Inflammatory macrophage treated with lipopolysaccharide for 4 hours (primary cell): Measurements from ENCODE around the gene SORCS2.

Experiments
- DNase-seq: peaks from one replicate; pipeline ENCODE4 v3.0.0-alpha.2; 2020

Gene SORCS2

DNA sequence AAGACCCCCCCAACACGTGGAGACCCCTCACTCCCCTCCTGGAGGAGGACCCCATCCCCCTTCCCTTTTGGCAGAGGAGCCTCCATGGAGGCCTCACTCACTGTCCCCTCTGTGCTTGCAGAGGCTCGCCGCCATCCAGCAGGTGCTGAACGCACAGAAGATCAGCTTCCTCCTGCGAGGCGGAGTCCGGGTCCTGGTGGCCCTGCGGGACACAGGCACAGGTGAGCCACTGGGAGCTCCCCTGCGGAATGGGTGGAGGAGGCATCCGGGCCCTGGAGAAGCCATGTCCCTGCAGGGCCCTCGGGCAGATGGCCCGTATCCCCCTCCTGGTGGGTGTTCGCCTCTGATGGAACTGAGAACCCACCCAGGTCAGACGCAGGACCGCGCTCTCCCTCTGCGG, 540.9 kb downstream of the SORCS2 start:
- DNase-seq, result no peak

DNA sequence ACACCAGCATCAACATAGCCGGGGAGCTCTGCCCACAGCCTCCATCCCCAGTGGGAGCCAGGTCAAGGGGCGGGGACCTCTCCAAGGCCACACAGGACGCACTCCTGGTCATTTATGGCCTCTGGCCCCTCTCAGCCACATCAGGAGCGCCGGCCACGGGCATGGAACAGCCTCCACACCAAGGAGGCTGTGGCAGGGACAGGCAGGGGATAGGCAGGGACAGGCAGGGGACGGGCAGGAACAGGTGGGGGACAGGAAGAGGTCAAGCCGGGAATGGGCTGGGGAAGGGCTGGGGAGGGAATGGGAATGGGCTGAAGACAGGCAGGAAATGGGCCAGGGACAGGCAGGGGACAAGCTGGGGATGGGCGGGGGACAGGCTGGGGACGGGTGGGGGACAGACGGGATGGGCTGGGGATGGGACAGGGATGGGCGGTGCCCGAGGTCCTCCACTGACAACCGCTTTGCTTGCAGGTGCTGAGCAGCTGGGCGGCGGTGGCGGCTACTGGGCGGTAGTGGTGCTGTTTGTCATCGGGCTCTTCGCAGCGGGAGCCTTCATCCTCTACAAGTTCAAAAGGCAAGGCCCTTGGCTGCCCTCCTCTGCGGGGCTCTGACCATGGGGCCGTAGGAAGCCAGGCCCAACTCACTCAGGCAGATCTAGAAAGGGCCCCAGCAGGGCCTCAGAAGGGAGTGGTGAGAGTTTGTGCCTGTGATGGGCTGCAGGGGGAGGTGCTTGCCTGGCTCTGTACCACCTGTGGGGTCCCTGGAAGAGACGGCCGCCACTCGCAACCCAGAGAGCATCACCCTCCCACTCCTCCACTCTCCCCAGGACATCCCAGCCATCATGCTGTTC, 541.7 kb downstream of the SORCS2 start:
- DNase-seq, result no peak

DNA sequence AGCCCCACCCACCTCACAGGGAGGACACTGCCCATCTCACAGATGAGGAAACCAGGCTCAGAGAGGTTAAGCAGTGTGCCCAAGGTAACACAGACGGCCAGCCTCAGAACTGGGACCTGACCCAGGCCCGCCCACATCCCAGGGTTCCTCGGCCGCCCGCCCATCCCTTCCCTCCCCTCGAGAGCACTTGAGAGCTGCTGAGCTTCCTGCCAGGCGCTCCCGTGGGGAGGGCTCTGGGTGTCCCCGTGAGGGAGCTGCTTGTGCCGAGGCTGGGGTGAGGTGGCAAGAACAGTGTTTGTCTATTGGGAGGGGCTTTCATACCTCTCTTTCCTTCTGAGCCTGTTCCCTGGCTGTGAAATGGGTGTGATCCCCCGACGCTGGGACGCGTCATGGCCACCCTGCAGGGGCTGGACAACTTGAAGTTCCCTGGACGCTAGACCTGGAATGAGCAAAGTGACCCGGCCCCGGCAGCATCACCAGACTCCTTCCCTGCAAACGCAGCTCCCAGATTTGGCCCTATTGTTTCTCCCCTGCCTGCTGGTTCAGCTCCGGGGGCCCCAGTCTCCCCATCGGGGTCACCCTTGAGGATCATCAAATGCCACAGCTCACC, 542.4 kb downstream of the SORCS2 start:
- no peak for DNase-seq

DNA sequence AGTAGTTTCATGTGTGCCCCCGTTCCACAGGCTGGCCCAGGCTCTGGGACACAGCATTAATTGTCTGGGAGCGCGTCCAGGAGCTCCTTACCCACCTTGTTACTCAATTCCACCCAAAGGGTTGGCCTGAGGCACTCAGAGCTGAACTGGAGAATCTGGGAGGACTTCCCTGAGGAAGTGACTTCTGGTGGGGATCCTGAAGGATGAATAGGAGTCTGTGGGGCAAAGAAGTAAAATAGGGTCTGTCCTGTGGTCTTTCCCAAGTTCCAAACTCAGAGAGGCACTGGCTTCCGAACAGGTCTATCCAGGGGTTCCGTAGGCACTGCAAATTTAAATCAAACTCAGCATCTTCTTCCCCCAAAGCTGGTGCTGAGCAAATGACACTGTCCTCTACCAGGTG, 543.1 kb downstream of the SORCS2 start:
- DNase-seq, result no peak

DNA sequence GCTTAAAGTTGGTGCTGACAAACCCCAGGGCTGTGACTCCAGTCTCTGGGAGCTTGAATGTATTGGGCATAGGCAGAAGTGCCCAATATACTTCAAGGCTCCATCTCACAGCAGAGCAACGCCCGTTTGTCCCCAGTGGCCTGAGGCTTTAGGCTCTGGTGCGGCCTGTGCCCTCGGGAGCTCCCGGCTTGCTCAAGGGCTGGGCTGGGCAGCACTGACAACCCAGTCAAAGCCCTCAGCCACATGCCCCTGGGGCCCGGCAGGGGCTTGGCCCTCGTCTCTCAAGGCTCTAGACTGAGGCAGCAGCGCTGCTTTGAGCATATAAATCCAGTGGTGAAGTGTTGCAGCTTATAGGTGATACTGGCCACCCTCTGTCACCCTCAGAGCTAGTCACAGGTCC, 543.6 kb downstream of the SORCS2 start:
- DNase-seq, result no peak

DNA sequence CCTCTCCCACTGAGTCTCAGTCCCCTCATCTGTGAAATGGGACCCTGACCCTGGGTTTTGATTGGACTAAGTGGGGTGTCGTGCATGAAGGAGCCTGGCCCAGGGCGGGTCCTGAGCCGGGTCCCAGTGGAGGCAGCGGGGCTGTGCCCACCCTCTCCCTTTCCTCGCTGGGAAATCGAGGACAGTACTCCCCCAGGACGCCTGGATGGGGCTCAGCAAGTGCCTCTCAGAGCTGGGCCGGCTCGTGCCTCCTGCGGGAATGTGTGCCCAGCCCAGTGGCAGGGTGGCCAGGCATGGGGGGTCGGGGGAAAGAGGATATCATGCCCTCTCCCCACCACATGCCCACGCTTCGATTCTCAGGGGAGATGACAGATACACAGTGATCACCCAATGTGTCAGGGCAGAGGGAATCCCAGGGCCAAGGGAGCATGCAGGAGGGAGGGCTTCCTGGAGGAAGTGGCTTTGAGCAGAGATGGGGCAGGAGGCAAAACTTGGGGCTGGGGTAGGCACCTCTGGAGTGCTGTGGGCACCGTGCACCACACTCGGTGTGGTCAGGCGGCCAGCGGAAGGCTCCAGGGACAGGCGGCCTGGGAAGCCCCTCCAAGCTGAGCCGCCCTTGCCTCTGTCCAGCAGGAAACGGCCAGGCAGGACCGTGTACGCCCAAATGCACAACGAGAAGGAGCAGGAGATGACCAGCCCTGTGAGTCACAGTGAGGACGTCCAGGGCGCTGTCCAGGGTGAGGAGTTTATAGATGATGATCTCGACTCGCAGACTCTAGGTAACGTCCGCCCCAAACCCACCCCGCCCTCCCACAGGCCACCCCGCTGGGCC, 544.3 kb downstream of the SORCS2 start:
- no peak for DNase-seq

DNA sequence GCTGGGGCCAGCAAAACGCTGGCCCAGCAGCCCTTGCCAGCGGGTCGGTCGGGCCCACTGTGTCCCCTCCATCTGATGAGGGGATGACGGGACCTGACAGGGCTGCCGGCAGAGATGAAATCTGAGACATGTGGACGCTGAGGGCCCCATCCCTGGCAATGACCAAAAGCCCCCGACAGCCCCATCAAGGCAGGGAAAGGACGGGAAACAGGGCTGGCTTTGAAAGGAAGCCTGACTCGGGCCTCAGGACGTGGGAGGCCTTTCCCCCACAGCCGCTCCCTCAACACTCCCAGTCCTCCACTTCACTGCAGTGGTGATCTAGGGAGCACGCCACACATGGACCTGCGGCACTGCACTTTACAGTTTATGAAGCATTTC, 544.9 kb downstream of the SORCS2 start:
- DNase-seq, result no peak

DNA sequence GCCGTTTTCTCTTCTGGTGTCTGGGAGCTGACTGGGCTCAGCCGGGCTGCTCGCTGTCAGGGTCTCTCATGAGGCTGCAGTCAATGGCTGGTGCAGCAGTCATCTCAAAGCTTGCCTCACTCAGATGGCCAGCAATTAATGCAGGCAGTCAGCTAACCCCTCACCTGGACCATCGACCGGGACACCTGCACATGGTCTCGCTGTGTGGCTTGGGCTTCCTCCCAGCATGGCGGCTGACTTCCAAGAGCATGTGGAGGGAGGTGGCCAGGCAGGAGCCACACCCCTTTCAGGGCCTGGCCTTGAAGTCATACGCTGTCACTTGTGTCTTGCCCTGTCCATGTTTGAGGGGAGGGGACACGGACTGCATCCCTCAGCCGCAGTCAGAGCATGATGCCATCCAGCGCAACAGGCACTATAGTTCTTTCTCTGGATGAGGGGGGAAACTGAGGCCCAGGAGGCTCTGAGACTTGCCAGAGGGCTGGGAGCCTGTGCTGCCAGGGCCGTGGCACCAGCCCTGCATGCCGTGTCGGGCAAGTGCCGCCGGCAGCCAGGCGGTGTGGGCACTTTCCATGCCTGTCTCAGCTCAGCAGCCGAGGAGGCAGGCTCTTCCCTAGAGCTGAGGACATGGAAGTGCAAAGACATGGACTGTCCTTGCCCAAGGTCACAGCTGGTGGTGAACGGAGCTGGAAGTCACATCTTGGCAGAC, 545.6 kb downstream of the SORCS2 start:
- no peak for DNase-seq

DNA sequence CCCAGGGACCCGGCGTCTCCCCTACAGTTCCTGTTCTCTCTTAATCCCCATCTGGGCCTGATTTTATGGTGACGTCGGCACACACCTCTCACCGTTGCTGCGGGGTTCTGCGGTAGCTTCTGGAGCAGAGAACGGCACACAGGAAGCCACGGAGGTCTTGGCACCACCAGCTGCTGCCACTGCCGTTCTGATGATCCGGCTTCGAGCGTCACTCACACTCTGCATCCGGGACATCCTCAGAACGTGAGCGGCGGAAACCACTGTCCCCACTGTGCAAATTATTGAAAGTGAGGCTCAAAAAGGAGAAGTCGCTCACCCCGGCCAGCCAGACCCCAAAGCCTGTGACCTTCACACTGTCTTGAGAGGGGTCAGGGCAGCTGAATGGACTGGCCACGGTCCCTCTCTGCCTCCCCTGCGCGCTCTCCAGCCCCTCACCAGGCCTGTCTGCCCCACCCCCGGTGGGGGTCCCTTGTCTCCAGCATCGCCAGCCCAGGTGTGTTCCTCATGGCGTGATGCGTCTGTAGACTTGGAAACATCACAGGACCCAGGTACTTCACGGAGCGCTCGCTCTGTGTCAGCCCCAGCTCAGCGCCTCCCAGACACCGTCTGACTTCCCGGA, 546.2 kb downstream of the SORCS2 start:
- no peak for DNase-seq

DNA sequence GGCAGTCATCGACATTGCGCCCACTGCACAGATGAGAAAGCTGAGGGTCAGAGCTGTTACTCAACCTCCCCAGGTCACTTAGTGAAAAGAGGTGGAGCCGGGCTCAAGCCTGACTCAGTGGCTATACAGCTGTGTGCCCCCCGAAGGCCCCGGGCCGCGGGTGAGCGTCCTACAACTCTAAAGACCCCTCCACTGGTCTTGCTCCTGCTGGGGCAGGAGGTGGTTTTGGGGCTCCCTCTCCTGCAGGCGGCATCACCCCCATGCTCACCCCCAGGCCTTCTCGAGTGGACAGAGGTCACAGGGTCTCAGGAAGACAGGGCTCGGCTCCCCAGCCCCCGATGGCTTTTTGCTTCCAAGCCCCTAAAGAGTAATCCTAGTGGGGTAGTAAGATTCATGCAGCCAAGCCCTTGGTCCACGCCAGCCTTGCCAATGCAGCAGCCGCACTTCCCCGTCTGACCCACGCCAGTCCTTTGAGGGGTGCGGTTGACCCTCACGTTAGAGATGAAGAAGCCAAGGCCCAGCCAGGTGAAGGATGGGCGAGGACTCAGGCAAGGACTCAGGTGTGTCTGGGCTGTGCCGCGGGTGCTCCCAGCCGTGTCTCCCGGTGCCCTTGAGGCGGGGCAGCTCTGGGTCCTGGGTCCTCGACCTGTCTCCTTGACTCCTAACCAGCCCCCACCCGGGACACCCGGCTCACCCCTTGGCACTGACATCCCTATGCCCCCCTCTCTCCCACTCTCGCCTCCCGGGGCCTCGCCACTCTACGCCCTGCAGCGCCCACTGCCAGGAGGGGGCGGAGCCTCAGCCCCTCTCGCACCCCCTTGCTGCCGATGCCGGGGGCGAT, 547.0 kb downstream of the SORCS2 start:
- DNase-seq, result no peak

DNA sequence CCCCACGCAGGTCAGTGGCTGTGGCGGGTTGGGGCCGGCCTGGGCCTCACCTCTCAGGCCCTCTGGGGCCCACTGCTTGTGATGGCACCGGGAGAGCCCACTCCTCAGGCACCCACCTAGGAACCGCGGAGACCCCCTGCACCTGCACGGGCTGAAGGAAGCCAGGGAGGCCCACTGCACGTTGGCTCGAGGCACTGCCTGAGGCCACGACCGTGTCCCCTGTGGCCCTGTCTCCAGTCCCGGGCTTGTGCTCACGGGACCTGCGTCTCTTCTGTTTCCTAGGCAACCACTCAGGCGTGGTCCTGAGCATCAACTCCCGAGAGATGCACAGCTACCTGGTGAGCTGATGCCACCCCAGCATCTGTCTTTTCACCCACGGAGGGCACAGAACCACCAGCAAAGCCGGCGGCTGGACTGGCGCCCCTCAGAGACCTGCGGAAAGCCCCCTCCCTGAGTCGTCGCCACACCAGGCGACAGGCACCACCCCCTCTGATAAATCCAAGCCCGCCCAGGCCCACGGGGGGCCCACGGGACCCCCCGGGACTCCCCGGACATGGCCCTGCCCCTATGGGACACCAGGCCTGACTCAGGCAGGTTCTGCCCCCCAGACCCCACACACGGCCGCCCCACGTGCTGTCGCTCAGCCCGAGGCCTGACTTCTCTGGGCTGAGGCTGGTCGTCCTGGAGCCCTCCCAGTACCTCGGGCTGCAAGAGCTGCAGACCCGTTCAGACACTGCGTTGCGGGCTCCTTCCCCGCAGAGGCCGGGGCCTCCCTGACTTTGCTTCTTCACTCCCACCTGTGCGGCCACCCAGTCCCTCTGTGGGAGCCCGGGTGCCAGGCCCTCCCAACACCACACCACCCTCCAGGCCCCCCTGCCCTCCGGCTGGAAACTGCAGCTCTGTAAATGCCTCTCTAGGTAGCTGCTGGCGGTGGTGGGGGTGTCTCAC, 547.9 kb downstream of the SORCS2 start:
- no peak for DNase-seq

DNA sequence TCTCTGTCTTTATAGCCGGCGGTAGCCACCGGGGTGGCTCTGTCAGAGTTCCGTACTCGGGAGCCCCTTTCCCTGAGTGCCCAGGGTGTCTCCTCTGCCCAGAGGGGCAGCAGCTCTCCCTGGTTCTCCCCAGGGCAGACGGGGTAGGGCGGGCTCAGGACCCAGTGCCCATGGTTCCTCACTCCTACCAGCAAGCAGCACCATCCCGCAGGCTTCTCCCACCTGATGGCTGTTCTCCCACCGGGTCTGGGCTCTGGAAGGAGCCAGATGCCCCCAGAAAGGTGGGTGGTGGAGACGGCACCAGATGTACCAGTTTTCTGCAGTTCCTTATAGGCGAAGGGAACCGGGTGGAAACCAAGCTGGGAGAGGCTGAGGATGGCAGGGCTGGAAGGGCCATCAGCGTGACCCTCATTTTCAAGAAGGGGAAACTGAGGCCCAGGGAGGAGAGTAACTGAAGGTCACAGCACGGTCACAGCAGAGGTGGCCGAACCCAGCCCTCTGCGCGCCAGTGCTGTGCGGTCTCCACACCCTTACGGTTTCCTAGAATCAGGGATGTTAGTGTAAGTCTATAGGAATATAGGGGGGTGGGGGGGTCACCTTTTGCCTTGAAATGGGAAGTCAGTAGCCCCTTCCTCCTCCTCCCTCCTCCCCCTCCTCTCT, 548.7 kb downstream of the SORCS2 start:
- no peak for DNase-seq

DNA sequence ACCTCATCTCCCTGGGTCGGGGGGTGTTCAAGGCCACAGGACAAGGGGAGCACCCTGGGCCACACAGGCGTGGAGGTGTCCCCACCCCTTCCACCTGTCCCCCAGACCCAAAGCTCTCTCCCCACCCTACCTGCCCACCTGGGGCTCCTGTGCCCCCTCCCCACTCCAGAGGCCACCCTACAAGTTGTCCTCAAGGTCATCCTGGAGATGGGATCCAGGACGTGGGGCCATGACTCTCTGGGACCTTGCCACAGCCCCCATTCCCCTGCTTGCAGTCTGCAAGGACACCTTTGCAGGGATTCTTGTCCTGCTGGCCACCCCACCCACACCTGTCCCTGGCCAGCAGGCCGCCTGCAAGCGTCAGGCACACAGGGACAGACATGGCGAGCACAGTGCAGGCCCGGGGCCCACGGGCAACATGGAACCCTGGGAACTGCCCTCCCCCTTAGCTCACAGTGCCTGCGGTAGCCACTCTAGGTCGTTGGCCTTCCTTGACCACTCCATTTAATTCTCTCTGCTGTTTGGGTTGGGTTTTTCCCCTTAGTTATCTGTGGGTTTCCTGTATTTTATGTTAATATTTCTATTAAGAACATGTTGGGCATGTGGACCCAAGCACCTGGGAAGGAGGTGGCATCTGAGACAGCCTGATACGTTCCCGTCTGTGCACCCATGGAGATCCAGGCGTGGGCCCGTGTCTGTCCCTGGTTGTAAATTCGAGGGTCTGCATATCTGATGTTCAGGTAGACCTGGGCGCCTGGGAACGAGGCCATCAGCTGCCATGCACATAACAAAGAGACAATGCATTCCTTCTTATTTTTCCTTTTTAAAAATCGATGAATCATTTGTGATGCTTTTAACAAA, 549.8 kb downstream of the SORCS2 start:
- no peak for DNase-seq

DNA sequence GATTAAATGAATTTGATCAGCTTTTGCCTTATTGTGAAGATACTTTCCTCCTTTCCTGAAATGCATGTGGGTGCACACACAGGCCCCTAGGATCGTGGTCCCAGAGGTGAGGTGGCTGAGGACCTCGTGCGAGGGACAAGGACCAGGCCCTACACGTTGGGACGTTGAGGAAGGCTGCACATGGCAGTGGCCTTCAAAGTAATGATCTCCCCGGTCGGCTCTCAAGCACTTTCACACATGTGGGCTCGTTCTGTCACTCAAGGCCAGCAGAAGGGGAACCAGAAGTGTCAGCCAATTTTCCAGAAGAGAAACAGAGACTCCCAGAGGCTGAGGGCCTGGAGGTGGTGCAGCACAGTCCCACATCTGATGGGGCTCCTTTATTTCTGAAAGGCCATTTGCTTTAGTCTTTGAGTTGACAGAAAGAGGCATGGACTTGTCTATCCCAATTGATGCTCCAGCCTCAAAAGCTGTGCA, 550.5 kb downstream of the SORCS2 start:
- DNase-seq, result peak; percentile 36

DNA sequence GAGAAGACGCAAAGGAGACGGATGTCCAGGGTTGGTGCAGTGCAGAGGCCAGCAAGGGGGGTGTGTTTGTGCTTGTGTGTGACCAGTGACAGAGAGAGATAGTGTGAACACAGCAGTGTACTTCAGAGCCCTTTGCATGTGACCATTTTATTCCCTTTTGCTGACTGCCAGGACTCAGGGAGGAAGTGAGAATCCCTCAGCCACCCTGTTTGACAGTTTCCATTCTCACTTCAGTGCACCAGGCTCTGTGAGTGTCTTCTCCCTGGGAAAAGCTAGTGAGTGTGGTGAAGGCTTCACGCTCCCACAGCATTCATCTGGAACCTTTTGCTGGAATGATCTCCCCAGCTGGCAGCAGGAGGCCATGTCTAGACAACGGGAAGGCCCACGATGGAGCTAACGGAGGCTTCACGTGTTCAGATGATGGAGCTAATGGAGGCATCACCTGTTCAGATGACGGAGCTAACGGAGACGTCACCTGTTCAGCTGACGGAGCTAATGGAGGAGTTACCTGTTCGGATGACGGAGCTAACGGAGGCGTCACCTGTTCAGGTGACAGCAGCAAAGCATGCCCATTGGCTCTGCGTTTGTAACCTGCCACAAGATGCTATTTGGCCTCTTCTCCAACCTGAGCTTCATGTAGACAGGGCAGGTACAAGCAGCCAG, 551.9 kb downstream of the SORCS2 start:
- peak; percentile 78 for DNase-seq

DNA sequence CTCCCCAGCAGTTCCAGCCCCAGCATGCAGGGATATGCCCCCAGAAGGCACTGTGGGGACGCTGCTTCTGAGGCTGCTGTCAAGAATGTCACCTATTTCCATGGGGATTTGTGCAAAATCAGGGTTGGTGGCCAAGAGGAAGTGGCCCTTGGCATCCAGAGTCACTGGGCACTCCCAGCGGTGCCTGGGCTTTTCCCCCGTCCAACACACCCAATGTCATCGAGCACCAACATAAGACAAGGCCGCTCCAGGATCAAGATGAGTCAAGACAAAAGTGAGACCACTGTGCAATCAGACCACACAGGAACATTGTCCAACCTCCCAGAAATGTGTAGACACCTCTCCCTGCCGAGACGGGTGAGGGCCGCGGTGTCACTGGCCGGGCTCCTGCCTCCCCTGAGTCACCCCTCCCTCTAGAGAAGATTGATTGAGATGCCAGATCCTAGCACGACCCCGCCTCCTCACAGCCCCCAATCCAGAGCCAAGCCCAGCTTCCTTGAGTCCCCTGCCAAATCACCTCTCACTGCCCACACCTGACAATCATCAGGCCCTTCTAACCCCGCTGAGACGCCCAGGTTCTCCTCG, 553.1 kb downstream of the SORCS2 start:
- peak; percentile 42 for DNase-seq

DNA sequence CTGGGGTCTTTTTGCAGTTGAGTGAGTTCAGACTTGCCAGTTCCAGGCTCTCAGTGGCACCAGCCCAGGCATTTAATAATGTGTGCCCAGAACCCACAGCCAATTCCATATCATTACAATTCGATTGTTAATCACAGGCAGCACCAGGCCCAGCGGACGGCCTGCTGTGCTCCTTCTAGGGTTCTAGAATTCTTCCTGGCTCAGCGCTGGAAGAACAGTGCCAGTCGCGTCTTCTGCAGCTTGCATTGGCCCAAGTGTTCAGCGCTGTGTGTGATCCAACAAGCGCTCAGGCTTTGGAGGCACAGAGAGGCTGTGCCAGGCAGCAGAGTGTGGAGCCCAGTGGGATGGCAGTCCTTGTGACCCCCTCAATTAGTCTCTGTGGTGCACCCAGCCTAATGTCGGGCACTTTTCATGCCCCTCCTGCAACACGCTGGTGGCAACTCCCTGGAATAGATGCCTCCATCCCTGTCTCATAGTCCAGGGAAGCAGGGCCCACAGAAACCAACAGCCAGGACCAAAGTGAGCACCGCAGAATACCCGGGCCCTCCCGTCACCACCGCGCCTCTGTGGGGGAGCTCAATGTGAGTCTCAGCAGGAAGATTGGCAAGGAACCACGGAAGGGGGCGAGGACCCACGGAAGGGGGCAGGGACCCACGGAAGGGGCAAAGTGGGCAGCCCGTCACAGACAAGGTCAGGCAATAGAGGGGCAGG, 554.2 kb downstream of the SORCS2 start:
- DNase-seq, result no peak
